ENCODE results near the gene CPED1. TPM values are rescaled to one million over a fixed set of nuclear protein-coding genes. Genes with fewer than 3 reads are reported as not detected.
"Not testable (repeated sequence)": the region's sequence is repeated elsewhere in the genome, so short reads cannot be mapped to it uniquely, and the experiment has no call there.

The CPED1 gene
- total RNA-seq, 1 experiment from 2014 or later = not detected

DNA sequence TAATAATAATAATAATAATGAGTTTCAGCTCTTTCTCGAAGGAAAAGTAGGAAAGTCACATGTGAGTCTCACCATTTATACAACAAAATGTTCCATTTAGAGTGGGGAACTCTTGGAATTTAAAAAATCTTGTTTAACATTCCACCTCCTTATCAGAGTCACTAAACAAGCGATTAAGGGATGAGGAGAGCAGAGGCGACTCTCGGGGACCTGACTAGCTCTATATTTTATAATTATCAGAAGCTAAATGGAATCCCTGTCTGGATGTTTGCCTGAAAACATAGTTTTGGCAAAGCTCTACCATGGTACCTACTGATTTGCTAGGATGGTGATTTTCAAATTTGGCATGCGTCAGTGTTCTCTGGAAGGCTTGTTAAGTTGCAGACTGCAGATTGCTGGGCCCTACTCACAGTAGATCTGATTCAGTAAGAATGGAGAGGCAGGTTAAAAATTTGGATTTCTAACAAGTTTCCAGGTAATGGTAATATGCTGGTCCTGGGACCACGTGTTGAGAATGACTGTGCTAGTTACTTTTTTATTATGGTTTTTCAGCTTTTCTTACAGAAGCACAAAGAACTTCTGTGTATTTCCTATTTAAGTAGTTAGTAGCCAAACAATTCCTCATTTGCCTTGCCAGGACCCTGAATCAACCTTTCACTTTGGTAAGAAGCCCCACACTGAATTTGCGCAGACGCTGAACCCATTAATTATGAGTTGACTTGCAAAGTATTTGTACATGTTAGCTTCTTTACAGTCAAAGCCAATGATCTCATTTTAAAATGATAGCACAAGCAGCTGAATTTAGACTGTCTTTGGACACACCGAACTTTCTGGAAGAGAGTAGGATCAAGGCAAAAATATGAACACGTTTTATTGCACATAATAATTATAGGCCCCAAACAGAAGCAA, 39.5 kb downstream of the CPED1 start:
- in situ Hi-C loops (cut with HindIII; ENCODE audit: low pct_unique_long_range_greater_than_20kb, low sequenced_read_pairs) = no loop called here
- no peak for DNase-seq (ENCODE audit: low read depth)

DNA sequence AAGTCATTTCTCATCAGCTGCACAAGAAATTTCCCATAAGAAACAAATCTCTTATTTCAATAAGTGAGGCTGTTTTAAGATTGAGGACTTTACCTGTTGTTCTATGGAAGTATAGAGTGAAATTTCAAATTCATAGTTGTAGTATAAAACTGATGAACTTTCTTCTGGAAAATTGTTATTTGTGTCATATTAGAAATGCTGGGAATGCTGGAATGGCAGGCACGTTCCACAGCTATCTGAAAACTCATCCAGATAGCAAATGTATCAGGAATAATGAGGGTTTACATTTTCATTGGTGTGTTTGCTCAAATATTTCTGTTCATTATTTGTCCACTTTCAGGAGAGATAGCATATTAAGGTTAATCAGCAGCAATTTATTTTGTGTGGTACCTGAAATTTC, 40.8 kb downstream of the CPED1 start:
- no peak for DNase-seq (ENCODE audit: low read depth)
- in situ Hi-C loops (cut with HindIII; ENCODE audit: low pct_unique_long_range_greater_than_20kb, low sequenced_read_pairs) = no loop called here

DNA sequence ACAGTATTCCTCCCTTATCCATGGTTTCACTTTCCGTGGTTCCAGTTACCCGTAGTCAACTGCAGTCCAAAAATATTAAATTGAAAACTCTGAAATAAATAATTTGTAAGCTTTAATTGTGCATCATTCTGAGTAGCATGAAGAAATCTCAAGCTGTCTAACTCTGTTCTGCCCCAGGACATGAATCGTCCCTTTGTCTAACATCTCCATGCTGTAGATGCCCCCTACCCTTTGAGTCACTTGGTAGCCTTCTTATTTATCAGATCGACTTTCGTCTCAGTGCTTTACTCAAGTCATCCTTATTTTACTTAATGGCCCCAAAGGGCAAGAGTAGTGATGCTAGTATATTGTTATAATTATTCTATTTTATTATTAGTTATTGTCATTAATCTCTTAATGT, 41.8 kb downstream of the CPED1 start:
- DNase-seq (ENCODE audit: low read depth) = no peak

DNA sequence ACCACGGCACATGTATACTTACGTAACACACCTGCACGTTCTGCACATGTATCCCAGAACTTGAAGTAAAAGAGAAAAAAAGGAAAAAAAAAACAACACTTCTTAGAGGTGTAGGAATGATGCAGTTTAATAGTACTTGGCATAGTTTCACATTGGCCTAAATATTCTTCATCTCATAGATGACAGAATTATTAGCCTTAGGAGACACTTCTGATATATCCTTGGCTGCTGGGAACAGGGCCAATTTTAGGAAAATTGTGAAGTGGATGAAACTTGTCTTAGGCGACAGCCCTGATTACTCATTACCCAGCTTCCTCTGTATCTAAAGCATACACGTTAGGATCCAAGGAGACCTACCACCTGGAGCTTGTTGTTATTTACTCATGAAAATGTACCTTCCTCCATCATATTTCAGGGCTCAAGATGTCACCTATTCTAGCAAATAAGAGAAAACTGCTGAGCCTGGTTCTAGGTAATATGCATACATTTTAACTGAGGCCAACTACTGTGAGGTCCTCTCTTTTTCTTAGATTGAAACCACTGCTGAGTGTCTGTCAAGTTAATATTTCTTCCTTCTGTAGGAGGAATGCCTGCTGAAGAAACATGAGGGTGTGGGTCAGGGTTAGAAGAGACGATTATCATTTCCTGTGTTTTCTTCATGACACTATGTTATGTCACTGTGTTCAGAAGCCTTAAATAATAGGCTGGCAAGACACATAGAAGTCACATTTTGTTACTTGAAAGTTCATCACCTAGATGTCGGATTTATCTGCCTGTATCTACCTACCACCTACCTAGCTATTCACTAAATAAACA, 44.3 kb downstream of the CPED1 start:
- in situ Hi-C loops (cut with HindIII; ENCODE audit: low pct_unique_long_range_greater_than_20kb, low sequenced_read_pairs) = no loop called here
- no peak for DNase-seq (ENCODE audit: low read depth)

More for the DNA sequence above, 41.8 kb downstream of the CPED1 start:
- in situ Hi-C loops (cut with HindIII; ENCODE audit: low pct_unique_long_range_greater_than_20kb, low sequenced_read_pairs) = no loop called here

DNA sequence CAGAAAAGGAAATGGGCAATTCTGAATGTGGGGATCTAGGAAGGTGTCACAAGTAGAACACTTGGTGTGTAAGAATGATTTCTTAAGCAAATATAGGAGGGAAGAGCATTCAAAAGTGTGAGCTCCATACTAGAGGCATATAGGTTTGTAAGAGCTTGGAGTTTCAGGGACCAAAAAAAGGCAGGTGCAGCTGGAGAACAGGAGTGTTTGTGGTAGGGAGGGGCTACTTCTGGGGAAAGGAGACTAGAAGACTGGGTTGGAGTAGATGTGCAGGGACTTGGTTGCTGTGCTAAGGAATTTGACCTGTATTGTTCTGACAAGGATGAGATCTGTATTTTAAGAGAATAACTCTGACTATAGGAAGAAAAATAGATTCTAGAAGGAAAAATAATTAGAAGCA, 46.4 kb downstream of the CPED1 start:
- in situ Hi-C loops (cut with HindIII; ENCODE audit: low pct_unique_long_range_greater_than_20kb, low sequenced_read_pairs) = no loop called here
- no peak for DNase-seq (ENCODE audit: low read depth)

DNA sequence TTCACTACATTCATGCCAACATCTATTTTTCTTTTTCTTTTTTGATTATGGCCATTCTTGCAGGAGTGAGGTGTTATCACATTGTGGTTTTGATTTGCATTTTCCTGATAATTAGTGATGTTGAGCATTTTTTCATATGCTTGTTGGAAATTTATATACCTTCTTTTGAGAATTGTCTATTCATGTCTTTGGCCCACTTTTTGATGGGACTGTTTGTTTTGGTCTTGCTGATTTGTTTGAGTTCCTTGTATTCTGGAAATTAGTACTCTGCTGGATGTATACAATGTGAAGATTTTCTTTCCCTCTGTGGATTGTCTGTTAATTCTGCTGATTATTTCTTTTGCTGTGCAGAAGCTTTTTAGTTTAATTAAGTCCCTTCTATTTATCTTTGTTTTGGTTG, 48.3 kb downstream of the CPED1 start:
- DNase-seq (ENCODE audit: low read depth); in situ Hi-C loops (cut with HindIII; ENCODE audit: low pct_unique_long_range_greater_than_20kb, low sequenced_read_pairs): not testable (repeated sequence)

DNA sequence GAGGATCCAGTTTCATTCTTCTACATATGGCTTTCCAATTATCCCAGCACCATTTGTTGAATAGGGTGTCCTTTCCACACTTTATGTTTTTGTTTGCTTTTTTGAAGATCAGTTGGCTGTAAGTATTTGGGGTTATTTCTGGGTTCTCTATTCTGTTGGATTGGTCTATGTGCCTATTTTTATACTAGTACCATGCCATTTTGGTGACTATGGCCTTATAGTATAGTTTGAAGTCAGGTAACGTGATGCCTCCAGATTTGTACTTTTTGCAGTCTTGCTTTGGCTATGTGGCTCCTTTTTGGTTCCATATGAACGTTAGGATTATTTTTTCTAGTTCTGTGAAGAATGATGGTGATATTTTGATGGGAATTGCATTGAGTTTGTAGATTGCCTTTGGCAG, 48.8 kb downstream of the CPED1 start:
- DNase-seq (ENCODE audit: low read depth); in situ Hi-C loops (cut with HindIII; ENCODE audit: low pct_unique_long_range_greater_than_20kb, low sequenced_read_pairs): not testable (repeated sequence)

DNA sequence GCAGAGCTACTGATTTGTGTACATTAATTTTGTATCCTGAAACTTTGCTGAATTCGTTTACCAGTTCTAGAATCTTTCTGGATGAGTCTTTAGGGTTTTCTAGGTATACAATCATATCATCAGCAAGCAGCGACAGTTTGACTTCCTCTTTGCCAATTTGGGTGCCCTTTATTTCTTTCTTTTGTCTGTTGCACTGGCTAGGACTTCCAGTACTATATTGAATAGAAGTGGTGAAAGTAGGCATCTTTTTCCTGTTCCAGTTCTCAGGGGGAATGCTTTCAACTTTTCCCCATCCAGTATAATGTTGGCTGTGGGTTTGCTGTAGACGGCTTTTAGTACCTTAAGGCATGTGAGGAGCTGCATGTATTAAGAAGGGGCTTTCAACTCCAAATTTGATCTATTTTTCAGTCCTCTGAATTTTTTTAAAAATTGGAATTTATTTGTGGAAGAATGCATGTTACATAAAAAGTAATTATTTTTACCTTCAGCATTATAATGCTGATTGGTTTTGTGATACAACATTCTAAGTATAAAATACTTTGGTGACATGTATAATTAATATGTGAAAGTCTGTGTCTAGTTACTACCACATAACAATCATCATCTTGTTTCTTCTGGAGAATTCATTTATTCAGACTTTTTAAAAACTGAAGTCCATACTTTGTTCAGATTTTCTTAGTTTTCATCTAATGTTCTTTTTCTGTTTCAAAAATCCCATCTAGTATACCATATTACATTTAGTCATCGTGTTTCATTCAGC, 49.6 kb downstream of the CPED1 start:
- in situ Hi-C loops (cut with HindIII; ENCODE audit: low pct_unique_long_range_greater_than_20kb, low sequenced_read_pairs) = no loop called here

DNA sequence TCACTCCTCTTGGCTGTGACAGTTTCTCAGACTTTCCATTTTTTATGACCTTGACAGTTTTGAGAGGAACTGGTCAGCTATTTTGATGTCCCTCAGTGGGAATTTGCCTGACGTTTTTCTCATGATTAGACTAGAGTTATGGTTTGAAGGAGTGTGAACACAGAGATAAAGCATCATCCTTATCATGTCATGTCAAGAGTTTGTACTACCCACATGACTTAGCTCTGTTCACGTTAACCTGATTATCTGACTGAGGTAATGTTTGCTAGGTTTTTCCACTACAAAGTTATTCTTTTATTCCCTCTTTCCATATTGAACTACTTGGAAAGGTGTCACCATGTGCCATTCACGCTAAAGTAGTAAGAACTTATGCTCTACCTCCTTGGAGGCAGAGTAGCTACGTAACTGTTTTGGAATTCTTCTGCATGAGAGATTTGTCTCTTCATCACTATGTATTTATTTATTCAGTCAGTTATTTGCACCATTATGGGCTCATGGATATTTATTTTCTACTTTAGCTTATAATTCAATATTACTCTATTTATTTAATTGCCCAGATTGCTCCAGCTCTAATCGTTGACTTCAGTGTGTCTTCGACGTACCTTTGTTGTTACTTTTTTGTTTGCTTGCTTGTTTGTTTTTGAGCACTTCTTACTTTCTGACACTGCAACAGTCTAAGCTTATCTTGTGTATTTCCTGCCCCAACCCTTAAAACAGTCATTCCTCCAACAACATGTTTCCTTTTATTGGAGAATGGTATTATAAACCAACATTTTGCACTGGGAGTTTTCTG, 50.4 kb downstream of the CPED1 start:
- in situ Hi-C loops (cut with HindIII; ENCODE audit: low pct_unique_long_range_greater_than_20kb, low sequenced_read_pairs) = no loop called here
- no peak for DNase-seq (ENCODE audit: low read depth)

More for the DNA sequence above, 49.6 kb downstream of the CPED1 start:
- no peak for DNase-seq (ENCODE audit: low read depth)

DNA sequence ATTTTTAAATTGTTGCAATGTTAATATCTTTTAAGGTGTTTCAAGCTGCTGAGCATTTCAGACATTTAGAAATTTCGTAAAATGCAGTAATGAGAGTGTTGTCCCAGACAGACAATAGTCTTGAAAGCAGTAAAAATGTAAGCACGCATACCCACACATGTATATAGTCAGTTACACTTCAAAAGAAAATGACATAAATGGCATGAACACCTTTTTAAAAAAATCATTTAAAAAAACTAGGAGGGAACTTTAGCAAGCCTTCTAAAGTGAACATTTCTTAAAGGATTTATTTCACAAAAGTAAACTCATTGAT, 51.0 kb downstream of the CPED1 start:
- in situ Hi-C loops (cut with HindIII; ENCODE audit: low pct_unique_long_range_greater_than_20kb, low sequenced_read_pairs) = no loop called here
- no peak for DNase-seq (ENCODE audit: low read depth)

DNA sequence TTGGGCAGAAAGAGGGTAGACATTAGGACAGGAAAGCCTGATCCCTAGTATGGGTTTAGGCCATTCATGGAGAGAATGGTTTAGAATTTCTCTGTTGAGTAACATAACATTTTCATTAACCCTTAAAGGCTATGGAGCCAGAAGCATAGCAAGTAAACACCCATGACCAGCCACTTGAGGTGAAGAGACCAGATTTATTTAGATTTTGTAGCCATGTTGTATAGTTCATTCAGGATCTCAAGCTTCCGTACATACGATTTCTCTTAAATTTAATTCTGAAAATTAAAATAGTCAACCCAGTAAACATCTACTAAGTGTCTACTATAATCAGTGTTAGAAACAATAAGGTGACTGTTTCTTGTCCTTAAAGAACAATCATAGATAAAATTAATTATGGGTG, 51.5 kb downstream of the CPED1 start:
- DNase-seq (ENCODE audit: low read depth) = no peak
- in situ Hi-C loops (cut with HindIII; ENCODE audit: low pct_unique_long_range_greater_than_20kb, low sequenced_read_pairs) = no loop called here

DNA sequence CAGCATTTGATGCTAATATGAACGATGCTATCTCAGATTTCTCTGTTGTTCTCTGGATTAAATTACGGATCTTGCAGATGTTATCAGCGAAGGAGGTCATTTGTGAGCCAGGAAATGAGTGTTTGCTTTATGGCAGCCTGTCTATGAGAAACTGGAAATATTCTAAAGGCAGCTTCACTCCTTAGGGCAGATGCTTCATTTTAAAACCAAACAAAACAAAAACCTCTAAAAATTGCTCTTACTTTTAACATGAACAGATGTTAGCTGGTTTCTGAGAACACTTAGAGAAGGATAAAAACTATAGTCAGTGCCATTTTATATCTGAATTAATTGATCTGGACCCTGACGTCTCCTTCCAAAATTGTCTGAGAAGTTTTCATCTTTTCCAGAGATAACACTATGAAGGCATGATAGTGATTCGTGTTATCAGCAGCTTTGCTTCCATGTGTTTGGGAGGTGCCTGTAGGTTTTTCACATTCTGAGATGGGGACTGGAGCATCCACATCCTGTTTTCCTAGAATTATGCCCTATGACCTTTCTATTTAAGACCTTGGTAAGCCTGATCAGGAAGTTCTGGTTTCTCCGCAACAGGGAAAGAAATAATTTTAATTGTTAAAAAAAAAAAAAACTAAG, 53.1 kb downstream of the CPED1 start:
- DNase-seq (ENCODE audit: low read depth) = no peak
- in situ Hi-C loops (cut with HindIII; ENCODE audit: low pct_unique_long_range_greater_than_20kb, low sequenced_read_pairs) = no loop called here

DNA sequence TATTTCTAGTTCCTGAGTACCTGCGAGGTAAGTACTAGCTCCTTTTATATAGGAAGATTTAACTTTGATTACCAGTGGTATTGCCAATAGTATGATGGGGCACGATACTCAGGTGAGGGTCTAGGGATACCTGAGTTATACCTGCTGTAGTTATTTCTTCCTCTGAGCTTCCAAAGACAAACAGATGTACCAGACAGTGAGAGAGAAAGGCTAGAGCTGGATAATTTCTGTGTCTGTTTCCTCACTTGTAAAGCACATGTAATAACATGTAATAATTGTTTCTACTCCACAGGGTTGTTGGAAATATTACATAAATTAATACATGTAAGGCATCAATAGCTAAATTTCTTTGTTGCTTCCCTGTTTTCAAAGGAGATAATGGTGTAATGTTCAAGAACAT, 53.7 kb downstream of the CPED1 start:
- in situ Hi-C loops (cut with HindIII; ENCODE audit: low pct_unique_long_range_greater_than_20kb, low sequenced_read_pairs) = no loop called here
- DNase-seq (ENCODE audit: low read depth) = no peak

DNA sequence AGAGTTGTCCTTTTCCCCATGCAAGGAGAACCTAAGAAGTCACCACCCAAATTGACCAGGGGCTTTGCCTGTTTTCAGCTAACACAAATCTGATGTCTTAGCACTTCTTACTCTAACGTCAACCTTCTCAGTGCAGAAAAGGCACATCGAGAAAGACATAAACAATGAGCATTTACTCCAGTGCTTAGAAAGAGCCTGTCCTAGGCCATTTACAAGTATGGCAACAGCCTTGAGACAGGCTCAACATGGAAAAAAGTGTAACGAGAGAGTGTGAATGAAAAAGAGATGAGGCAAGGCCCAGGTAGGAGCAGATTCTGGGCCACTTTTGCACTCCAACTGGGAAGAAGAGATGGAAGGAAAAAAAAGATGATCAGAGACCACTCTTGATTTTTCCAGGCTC, 54.4 kb downstream of the CPED1 start:
- DNase-seq (ENCODE audit: low read depth) = no peak
- in situ Hi-C loops (cut with HindIII; ENCODE audit: low pct_unique_long_range_greater_than_20kb, low sequenced_read_pairs) = no loop called here

DNA sequence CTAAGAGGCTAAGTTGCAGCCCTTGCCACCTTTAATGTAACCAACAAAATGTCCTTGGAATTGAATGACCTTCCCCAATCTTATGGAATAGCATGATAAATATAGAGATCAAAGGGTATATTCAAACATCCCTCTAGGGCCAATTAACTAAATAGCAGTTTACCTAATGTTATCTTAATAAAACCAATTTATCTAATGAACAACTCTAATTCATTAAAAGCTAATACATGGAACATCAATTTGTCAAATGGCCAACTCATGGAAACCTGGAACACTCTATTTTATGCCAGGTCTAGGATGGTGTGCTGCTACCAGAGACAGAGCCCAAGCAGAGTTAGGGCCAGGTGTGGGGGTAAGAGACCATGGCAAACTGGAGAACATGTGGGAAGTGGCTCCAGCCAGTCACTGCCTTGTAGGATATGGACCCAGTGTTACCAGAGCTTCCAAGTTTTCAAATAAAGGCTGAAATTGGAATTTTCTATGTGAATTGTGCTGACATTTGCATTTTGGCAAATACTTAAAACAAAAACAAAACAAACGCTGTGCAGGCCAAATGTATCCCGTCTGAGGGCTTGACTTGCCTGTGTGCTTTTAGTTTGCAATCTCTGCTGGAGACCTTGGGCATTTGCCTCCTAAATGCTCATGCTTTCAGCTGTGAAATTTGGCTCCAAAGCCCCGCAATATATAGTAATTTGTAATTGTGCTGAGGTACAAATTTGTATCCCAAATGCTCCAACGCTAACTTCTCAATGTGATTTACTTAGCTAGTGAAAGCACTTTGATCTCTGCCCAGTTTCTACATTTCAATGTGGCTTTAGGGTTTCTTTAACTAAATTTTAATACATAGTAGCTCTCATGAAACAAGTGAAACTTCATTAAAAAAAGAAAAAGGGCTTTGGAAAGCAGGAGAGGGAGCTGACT, 55.1 kb downstream of the CPED1 start:
- in situ Hi-C loops (cut with HindIII; ENCODE audit: low pct_unique_long_range_greater_than_20kb, low sequenced_read_pairs) = no loop called here
- no peak for DNase-seq (ENCODE audit: low read depth)

DNA sequence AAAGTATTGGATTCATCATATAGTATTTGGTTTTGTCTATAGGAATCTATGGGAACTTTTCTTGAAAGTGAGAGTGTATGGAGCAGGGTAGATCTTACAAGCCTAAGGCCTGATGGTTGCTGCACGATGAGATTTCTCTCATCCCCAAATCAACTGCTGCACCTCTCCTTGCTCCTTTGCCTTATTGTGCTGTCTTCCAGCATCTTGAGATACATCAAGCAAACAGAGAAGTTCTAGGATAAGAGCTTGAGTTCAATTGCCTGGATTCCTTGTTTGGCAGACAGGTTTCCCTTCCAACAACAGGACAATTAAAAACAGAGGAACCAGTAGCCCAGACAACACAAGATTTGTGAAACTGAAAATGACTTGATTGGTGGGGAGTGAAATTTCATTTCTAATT, 56.6 kb downstream of the CPED1 start:
- no peak for DNase-seq (ENCODE audit: low read depth)
- in situ Hi-C loops (cut with HindIII; ENCODE audit: low pct_unique_long_range_greater_than_20kb, low sequenced_read_pairs) = no loop called here

DNA sequence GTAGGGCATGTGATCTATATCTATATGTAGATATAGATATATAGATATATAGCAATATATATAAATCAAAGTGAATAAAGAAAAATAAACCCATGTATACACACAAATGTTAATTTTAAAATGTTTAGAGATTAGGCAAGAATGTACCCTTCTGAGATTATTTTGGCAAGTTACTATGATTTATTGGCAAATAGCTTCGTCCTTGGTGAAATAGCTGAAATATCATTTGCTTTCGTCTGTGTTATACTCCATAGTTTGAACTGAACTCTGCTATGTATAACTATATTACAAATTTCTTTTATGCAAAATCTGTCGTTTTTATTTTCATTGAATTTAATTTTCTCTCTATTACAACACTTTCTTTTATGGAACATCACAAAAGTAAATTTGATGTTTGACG, 57.5 kb downstream of the CPED1 start:
- no peak for DNase-seq (ENCODE audit: low read depth)
- in situ Hi-C loops (cut with HindIII; ENCODE audit: low pct_unique_long_range_greater_than_20kb, low sequenced_read_pairs) = no loop called here

All from Caki2 (cell line).